Measurements from ENCODE around the gene ZNF785. TPM values are rescaled to one million over a fixed set of nuclear protein-coding genes. Genes with fewer than 3 reads are reported as not detected.

ZNF785 gene
- total and polyA plus RNA-seq, 2 donors from 2014 or later = 6.3 to 18.5 TPM

DNA sequence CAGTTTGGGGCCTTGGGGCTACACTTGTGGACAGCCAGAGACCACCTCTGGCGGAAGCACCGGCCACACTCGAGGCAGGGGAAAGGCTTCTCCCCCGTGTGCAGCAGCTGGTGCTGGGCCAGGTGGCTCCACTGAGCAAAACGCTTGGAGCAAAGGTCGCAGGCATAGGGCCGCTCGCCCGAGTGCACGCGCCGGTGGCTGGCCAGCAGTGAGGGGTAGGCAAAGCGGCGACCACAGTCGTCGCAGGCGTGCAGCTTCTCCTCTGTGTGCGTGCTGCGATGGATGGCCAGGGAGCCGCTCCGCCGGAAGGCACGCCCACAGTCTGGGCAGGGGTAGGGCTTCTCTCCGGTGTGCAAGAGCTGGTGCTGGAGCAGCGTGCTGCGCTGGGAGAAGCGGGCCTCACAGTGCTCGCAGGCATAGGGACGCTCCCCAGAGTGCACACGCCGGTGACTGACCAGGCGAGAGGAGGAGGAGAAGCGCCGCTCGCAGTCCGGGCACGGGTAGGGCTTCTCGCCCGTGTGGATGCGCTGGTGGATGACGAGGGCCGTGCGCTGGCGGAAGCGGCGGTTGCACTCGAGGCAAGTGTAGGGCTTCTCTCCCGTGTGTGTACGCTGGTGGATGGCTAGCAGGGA, 18.9 kb upstream of the ZNF785 start:
- H3K27me3 ChIP-seq (ENCODE audit: control insufficient read depth, insufficient read depth, low read length) = no peaks in the 10 kb centered on the region
- FAIRE-seq (no peak), DNase-seq (no peak)
- peak overlapping the region in 1 of 2 donors; percentile 26 for H3K27ac ChIP-seq (ENCODE audit: low read depth in 2 of 2, low read length in 2 of 2)
- TF ChIP-seq, protein P1, sequence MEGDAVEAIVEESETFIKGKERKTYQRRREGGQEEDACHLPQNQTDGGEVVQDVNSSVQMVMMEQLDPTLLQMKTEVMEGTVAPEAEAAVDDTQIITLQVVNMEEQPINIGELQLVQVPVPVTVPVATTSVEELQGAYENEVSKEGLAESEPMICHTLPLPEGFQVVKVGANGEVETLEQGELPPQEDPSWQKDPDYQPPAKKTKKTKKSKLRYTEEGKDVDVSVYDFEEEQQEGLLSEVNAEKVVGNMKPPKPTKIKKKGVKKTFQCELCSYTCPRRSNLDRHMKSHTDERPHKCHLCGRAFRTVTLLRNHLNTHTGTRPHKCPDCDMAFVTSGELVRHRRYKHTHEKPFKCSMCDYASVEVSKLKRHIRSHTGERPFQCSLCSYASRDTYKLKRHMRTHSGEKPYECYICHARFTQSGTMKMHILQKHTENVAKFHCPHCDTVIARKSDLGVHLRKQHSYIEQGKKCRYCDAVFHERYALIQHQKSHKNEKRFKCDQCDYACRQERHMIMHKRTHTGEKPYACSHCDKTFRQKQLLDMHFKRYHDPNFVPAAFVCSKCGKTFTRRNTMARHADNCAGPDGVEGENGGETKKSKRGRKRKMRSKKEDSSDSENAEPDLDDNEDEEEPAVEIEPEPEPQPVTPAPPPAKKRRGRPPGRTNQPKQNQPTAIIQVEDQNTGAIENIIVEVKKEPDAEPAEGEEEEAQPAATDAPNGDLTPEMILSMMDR (IDR thresholded peaks at IDR 0.05; ENCODE audit: borderline replicate concordance, extremely low read depth, insufficient read depth) = no peak
- peaks cover 0 to 23% (median 9%) of the 10 kb centered on the region in 3 donors for H3K4me1 ChIP-seq (ENCODE audit: control insufficient read depth in 2 of 3, insufficient read depth in 2 of 3, low read depth in 1 of 3, low read length in 3 of 3)
- peaks cover 2 to 13% (median 9%) of the 10 kb centered on the region in 3 donors for H3K36me3 ChIP-seq (ENCODE audit: control insufficient read depth in 2 of 3, insufficient read depth in 3 of 3, low read length in 3 of 3)
- H3K4me3 ChIP-seq (ENCODE audit: low read length in 3 of 3) = peak overlapping the region in 2 of 3 donors; percentile 4 to 59
- peak overlapping the region in 1 of 3 donors; percentile 2 for H3K9ac ChIP-seq (ENCODE audit: low read length in 3 of 3)
- intact Hi-C loops (cut with DNase I) = no loop called here
- no peaks in the 10 kb centered on the region for H3K9me3 ChIP-seq (ENCODE audit: control insufficient read depth in 2 of 3, insufficient read depth in 1 of 3, low read length in 3 of 3)

DNA sequence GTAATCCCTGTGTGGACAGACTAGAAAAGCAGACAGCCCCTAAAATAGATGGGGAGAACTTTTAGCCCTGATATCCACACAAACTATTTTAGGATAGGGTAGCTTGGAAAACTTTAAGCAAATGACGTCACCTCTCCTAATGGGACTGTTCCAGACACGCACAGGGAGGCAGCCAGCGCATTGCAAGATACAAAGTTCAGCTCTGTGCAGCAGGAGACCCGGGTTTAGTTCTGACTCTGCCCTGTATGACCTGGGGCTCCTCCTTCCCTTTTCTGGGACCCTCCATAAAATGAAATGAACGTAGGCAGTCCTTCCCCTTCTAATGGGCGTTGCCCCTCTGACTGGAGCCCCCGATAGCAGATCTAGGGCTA, 18.4 kb upstream of the ZNF785 start:
- intact Hi-C loops (cut with DNase I) = no loop called here
- FAIRE-seq = no peak
- Histone ChIP-seq H3K9me3 (ENCODE audit: control insufficient read depth in 2 of 3, insufficient read depth in 1 of 3, low read length in 3 of 3) (no peaks in the 10 kb centered on the region), H3K27ac (ENCODE audit: low read depth in 2 of 2, low read length in 2 of 2) (peak overlapping the region in 1 of 2 donors; percentile 26), H3K36me3 (ENCODE audit: control insufficient read depth in 2 of 3, insufficient read depth in 3 of 3, low read length in 3 of 3) (peaks cover 2 to 13% (median 9%) of the 10 kb centered on the region in 3 donors), H3K27me3 (ENCODE audit: control insufficient read depth, insufficient read depth, low read length) (no peaks in the 10 kb centered on the region), H3K9ac (ENCODE audit: low read length in 3 of 3) (no peak overlapping the region), H3K4me1 (ENCODE audit: control insufficient read depth in 2 of 3, insufficient read depth in 2 of 3, low read depth in 1 of 3, low read length in 3 of 3) (peaks cover 0 to 18% (median 7%) of the 10 kb centered on the region in 3 donors), H3K4me3 (ENCODE audit: low read length in 3 of 3) (no peak overlapping the region)
- TF ChIP-seq, protein P1 (IDR thresholded peaks at IDR 0.05; ENCODE audit: borderline replicate concordance, extremely low read depth, insufficient read depth) = no peak
- DNase-seq = no peak

DNA sequence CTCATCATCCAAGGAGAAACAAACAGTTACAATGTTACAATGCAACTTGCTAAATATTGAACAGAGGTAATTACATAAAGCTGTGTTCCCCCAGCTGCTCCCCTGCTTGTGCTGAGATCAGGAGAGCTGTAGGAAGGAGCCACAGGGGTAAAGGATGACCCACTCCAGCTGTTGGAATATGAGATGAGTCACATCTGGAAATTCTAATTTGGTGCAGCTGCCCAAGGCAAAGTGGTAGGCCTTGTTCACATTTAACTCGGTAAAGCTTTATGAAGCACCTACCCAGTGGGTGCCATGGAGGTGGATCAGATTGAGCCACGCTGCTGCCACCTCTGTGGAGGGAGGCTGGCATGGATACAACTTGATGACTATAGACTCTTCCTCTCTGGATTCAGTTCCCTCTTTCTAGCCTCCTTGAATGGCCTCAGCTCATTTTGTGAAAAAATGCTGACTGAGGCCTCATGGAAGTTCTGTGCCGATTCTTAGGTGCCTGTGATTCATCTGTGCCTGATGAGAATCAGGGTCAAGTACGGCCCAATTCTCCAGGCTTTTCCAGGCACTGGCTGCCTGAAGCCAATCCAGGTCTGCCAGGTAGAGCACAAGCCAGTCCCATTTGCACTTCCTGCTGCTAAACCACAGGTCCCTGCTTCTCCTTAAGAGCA, 17.2 kb upstream of the ZNF785 start:
- FAIRE-seq = no peak

More for the DNA sequence above, 17.2 kb upstream of the ZNF785 start:
- DNase-seq = peak in 1 of 5 donors; percentile 43
- Histone ChIP-seq H3K36me3 (ENCODE audit: control insufficient read depth in 2 of 3, insufficient read depth in 3 of 3, low read length in 3 of 3) (peaks cover 2 to 8% (median 7%) of the 10 kb centered on the region in 3 donors), H3K9me3 (ENCODE audit: control insufficient read depth in 2 of 3, insufficient read depth in 1 of 3, low read length in 3 of 3) (no peaks in the 10 kb centered on the region), H3K4me3 (ENCODE audit: low read length in 3 of 3) (no peak overlapping the region), H3K4me1 (ENCODE audit: control insufficient read depth in 2 of 3, insufficient read depth in 2 of 3, low read depth in 1 of 3, low read length in 3 of 3) (peaks cover 0 to 13% (median 7%) of the 10 kb centered on the region in 3 donors), H3K27me3 (ENCODE audit: control insufficient read depth, insufficient read depth, low read length) (no peaks in the 10 kb centered on the region), H3K27ac (ENCODE audit: low read depth in 2 of 2, low read length in 2 of 2) (no peak overlapping the region), H3K9ac (ENCODE audit: low read length in 3 of 3) (no peak overlapping the region)
- TF ChIP-seq, protein P1 (IDR thresholded peaks at IDR 0.05; ENCODE audit: borderline replicate concordance, extremely low read depth, insufficient read depth) = no peak
- intact Hi-C loops (cut with DNase I) = no loop called here
